ENCODE results near the gene BCAS1.

Gene BCAS1

DNA sequence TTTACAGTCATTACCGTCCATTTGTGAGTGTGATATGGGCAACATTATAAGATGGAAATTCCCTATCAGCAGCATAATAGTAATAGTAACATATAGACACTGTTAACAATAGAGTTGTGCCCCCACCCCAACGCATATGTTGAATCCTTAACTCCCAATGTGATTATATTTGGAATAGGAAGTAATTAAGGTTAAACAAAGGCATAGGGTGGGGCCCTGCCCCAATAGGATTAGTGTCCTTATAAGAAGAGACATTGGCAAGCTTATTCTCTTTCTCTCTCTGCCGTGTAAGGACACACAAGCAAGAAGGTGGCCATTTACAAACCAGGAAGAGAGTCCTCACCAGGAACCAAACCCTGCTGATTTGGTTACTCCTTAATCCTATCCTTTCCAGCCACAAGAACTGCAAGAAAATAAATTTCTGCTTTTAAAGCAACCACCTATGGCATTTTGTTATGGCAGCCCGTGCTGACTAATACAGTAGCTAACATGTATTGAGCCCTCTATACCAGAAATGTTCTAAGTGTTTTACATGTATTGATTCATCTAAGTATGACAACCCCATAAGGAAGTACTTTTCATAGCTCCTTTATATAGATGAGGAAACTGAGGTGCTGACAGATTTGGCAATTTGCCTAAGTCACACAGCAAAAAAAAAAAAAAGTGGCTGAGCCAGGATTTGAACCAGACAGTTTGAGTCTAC lies 114.2 kb downstream of the BCAS1 start:
- no peak for DNase-seq

DNA sequence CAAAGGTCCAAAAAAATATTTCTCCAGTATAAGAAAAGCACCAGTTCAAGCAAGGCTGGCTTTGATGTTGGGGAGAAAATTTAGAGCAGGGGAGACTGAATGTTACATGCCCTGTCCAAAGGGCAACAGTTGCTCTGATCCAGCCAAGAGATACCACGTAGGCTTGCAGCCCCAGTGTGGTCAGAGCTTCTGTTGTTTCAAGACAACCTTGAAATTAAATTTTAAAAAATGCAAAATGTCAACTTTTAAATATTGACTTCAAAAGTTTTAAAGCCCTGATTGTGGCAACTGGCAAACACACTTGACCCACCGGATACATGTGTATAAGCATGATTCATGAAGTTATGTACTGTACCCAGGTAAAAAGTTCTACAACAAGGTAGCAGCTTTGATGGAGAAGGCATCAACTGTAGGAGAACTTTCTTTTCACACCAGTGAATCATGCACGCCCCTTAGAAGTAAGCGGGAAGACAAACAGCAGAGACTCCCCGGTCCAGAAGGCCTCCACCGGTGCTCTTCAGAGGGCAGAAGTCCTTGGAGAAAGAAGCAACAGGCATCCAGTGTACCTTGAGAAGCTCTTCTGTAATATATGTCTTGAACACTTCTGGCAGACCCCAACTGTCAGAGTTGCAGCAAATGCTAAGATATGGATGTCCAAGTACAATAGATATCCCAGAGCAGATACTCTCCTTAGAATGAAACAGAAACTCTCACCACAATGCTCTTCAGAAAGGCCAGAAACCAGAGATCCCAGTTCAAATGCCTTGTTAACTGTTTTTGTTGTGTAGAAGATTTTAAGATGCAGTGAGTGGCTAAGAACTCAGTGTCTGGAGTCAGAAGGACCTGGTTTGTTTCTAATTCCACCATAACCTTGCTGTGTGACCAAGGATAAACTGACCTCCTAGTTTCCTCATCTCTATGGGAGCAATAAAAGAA lies 115.4 kb downstream of the BCAS1 start:
- no peak for DNase-seq

DNA sequence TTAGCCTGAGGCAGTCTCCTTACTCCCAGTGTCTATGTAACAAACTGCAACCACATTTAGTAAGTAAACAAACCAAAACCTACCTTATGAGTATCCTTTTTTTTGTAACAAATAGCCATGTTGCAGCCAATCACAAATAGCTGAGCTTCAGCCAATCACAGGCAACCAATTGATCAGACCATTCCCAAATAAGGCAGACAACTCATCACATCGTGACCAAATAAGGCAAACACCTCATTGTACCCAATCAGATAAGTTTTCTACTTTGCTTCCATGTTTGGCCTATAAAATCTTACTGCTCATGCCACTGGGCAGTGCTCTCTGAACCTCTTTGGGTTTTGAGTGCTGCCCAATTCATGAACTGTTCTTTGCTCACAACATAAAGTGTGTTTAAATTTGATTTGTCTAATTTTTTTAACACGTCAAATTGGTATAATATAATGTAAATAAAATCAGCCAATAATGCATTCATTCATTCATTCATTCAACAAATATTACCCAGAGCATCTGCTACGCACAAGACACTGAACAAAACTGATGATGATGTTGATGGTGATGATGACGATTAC lies 117.8 kb downstream of the BCAS1 start:
- no peak for DNase-seq

DNA sequence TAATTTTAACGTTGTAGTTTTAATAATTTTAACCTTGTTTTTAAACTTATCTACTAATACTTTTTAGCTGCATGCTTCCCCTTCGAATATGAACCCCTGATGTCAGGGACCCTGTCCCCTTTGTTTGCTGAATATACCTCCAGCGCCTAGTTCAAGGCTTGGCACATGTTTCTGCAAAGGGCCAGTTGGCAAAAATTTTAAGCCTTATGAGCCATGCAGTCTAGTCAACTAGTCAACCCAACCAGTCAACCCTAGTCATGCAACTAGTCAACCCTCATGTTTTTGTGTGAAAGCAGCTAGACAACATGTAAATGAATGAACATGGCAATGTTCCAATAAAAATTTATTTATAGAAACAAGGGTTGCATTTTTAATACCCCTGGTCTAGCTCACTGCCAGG lies 119.8 kb downstream of the BCAS1 start:
- no peak for DNase-seq

DNA sequence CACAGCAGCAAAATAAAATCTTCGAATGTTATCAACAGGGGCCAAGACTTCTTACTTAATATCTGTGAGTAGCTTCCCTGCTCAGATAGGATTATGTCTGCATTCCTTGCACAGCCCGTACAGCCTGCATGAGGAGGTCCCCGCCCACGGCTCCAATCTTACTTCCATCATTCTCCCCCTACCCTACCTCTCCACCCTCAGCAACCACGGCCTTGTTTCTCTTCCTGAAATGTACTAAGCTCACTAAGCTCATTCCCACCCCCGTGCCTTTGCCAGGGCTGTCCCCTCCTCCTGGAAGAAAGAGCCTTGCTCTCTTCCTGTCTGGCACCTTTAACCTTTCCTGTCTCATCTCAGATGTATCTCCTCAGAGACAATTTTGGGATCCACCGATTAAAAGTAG lies 120.4 kb downstream of the BCAS1 start:
- no peak for DNase-seq

DNA sequence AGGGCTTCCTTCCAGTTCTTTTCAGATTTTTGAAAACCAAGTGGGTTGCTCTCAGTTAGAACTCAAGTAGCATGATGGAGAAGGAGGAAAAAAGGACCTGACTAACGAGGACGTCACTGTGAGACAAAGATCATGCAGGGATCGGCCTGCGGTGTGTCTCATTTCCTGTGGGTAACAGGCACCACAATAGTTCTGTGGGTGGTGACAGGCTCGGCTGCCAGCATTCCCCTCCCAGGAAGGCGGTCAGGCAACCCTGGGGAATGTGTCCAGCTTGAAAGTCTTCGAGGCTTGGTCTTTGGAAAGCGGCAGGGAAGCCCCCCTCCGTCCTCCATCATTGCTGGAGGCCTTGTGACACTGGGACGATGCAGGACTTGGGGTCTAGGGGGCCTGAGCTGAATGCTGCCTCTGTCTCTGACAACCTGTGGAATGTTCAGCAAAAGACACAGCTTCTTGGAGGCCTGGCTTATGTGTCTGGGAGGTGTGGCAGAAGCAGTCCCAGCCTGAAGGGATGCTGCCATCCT lies 121.0 kb downstream of the BCAS1 start:
- DNase-seq = no peak

DNA sequence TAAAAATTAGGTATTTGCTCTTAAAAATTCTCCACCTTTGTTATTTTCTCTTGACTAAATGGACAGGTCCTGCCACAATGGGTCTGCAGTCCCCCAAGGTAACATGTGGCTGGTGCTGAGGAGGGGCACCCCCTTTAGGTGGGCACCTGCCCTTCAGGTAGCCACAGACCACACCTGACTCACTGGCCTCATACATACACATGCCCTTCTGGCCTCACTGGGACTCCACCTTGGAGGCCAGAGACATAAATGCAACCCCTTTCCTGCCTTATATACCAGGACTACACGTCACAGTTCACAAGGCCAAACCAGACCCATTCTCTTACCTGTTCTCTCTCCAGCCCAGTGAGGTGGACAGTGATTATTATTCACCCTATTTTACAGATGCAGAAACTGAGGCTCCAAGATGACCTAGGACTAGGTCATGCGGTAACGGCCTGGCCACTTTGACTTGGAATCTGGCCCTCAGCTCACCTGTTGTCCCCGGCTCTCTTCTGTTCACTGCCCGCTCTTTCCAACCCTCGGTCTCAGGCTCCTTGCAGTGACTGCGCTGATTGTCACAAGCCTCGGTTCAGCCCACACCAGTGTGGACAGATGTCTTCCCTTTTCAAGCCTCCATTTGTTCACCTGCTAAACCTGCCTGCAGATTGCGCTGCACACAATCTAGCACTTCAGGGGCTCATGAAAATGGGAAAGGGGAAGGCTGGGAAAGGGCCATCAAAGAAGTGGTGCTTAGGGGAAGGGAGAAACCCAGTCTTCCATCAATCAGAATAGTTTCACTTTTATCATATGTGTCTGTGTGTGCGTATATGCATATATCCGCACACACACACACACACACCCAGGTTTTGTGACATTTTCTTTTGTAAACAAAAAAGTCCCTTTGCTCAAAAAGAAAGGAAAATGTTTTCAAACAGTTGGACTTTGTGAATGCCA lies 121.7 kb downstream of the BCAS1 start:
- no peak for DNase-seq

DNA sequence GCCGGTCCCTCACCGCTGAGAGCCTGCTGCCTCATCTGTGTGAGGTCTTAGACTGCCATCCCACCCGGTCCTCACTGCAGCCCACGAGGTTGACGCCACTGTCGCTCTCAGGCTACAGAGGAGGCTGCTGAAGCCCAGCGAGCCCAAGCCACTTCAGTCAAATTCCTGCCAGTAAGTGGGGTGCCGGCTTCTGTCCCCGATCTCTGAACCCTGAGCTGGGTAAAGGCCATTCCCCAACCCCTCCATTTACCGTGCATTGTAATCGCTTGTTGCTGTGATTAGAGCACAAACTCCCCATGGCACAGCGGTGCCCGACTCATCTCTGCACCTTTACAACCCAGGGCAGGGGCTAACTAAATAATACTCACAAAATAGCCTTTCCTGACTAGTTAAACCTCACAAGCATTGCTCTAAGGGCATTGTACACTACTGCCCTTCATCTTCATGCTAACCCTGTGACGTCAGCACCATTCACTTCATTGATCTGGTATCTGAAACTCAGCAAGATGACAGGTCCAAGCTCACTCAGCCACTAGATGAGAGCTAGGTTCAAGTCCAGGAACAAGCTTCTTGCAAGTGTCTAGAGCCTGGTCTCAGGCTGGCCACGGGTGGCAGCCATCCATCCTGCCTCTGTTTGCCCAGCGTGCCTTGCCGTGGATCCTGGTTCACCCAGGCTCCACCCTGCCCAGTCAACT lies 122.7 kb downstream of the BCAS1 start:
- DNase-seq = no peak

DNA sequence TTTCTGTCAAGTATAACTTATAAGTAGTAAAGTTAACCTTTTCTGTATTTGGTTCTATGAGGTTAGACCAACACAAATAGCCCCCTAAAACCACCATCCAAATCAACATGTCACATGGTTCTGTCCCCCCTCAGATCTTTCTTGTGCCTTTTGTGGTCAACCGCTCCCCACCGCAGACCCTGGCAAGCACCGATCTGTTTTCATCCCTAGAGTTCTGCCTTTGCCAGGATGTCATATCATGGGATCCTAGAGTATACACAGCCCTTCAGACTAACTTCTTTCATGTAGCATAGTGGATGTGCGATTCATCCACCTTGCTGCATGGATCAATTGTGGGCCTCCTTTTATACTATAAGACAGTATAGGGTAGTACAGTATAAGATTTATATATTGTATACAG lies 124.3 kb downstream of the BCAS1 start:
- DNase-seq = no peak

DNA sequence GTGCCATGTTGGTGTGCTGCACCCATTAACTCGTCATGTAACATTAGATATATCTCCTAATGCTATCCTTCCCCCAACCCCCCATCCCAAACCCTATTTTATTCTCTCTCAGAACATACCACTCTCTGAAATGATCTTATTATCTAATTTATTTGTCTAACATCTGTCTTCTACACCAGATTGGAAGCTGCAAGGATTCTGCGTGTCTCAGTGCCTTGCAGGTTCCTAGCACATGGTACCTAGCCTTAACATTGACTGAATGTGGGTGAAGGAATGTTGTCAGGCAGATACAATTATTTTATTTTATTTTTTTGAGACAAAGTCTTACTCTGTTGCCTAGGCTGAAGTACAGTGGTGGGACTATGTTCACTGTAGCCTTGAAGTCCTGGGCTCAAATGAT lies 124.9 kb downstream of the BCAS1 start:
- DNase-seq = no peak

DNA sequence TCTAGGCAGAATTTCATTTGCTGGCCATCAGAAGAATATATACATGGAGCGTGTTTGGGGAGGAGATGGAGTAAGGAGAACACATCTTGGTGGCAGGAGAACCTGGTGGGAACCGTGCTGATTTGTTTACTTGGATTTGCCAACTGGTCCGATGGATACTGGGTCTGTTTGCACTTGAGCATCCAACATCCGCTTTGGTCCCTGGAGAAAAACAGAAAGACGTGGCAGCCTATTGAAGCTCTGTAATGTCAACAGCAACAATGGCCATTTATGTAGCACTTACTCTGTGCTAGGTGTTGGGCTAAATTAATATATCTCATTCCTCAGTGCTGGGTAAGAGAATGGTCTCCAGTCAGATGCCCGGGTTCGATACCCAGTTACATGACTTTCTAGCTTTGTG lies 125.6 kb downstream of the BCAS1 start:
- DNase-seq = no peak

DNA sequence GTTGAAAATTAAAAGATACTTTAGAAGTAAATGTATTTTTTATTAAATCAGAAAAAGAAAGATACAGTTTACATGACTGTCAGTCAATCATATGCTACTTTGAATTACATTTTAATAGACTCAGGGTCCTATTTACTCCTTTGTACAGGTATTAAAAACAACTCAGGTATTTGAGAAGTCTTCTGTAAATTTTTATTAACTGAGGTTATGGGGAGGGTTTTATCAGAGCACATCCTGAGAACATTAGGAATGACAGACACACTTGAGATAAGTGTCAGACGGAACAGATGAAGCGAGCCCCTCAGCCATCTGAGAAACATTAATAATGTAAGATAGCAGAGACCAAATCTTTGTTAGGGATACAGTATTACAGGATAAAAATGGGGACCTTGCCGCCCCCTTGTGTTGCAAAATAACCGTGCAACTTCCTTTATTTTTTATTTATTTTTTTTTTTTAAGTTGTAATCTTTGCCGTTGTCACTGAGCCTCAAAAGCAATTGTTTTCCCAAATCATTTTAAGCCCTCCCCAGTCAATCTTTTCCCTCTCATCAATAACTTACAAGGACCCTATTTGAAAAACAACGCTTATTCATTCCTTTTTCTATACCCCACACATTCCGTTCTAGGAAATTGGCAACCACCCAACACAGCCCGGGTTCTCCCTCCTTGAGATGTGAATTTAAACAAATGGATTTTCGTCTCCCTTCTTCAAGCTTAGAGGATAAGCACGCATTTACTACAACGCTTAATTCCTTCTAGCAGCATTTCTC lies 126.7 kb downstream of the BCAS1 start:
- peak; percentile 0 for DNase-seq

DNA sequence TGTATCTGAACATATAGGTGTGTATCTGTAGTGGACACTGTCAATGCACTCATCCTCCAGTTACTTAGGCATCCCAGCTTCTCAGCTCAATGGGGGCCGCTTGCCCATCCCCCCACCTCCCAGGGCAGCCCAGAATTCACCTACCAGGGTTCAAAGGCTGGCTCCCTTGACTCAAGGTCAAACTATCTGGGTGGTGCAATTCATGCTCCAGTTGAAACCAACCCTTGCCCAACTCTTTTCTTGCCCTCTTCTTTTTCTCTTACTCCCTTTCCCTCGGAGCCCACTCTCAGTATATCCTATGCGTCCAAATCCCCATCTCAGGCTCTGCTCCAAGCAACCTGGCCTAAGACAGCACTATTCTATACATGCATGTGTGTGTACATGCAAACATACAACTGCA lies 127.4 kb downstream of the BCAS1 start:
- no peak for DNase-seq

DNA sequence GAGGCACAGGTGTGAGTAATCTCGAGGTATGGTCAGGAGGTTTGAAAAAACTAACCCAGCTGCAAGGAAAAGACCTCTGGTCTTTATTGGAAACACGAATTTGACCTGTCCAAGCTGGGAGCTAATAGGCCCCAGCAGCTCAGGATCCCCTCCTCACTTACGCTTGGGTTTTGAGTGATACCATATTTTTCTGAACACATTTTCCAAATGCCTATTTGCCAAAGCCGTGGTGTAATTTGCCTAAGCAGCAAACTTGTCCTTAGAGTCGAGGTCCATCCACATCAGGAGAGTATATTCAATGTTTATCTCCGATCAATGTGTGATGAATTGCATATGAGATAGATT lies 128.0 kb downstream of the BCAS1 start:
- no peak for DNase-seq

DNA sequence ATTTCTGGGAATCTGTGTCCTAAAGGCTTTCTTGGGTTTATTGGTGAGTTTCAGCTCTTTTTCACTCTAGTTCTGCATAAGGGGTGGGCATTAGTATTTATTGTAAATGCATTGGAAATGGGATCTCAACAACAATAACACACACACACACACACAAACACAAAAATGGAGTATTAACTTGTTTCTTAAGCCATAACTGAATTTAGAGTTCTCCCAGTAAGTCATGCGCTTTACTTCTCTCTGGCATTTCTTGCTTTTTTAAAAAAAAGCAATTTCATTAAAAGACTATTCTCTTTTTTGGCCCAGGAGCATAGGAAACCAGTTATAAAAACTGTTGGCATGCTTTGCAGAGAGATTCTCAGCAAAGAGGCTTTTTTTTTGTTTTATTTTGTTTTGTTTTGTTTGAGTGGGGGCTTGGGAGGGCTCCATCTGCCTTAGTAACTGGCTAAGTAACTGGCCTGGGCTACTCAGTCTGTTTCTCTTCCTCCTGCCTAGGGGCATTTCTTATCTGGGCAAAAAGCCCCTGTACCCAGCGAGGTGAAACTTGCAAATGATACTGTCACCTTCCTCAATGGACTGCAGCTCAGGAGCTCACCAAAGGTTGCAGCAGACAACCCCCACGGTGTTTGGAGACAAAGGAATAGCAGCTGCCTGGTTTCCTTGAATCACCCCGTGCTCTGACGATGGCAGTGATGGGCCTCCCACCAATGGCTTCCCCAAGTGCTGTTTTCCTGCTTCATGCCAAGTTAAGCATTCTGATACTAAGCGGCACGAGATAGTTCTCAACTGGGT lies 128.5 kb downstream of the BCAS1 start:
- no peak for DNase-seq

DNA sequence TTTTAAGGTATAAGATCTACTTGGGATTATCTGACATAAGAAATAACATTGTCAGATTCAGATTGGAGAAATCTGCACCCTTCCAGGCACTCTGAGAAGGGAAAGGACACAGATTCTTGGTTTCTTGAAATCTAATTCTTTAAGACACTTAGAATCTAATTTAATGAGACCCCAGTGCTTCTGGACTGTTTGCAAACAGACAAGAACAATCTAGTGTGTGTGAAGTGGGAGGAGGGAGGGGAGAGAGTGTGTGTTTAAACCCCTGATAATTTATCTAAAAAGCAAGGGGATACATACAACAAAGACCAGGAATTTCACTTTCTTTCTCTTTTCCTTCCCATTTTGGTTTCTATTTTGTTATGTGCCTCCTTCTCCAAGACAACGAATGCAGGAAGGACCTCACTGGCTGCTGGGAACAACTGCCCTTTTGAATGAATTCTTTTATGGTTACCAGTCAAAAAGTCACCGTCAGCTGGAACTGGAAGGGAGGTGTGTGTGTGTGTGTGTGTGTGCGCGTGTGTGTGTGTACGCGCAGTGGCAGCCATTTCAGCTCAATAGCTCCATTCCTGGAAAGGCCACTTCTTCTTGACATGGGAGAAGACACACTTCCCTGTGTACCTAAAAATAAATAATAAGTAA lies 129.4 kb downstream of the BCAS1 start:
- peak; percentile 4 for DNase-seq

DNA sequence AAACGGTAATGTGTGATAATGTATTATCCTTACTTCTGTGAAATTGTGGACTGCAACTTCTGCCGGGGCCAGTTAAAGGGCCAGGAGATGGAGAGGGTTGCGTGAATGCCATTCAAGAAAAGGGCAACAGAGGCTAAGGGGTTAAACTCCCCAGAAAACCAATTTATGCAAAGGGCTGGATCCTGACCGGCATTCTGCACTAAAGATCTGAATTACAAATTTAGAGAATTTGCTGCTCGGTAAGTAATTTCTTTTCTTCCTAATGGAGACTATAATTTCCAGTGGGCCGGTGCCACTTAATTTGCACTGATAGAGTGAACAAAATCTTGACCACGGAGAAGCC lies 130.1 kb downstream of the BCAS1 start:
- DNase-seq = peak; percentile 0

DNA sequence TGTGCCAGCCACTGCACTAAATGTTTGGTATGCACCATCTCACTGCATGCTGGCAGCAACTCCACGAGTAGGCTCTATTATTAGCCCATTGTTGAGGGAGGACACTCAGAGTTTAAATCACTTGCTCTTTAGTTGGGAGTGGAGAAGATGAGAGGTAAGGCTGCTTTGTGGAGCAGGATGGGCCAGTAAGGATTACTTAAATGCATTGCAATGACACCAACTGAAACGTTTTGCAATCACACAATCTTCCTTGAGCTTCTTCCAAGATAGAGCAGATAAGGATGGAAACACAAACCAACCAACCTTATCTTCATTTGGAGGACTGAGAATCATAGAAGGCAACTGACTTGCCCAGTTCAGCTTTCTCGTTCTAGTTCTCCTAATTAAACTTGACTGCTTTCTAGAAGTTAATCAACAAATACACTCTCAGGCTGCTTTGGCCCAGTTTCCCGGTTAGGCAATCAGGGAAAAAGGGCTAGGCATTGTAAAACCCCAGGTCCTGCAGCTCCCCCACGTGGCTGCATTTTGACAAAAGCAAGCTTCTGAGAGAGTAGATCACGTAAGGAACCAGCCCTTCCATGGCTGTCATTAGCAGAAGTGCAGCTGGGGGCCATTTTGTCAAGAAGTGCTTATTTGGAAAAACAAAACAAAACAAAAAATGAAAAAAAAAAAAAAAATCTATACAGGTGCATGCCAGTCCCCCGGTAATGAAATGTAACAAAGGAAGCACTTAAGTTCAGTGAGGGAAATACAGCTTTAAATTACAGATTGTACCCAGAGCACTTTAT lies 130.6 kb downstream of the BCAS1 start:
- DNase-seq = peak; percentile 83

DNA sequence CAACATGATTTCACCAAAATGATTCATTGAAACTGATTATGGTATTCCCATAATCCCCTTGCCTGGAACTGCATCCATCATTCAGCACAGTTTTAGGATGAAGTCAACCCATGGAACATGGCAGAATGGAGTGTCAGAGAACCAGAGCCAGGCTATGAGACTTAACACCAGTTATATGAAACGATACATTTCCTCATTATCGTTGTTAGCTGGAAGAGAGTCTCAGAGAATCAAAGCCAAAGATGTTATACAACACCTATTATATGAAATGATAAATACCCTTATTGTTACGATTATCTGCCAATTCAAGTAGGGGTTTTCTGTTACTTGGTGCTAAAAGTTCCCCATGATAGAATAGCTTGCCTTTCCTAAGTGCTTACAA lies 131.2 kb downstream of the BCAS1 start:
- no peak for DNase-seq
